Measurements from ENCODE around the gene FYN. TPM values are rescaled to one million over a fixed set of nuclear protein-coding genes. Genes with fewer than 3 reads are reported as not detected.

Gene FYN
- polyA plus RNA-seq, 2 of the 4 experiments (the other 2 are of a cell fraction): 3.5 to 3.7 TPM

- no peak overlapping the region for H3K4me3 ChIP-seq
- no peak for FAIRE-seq
These were observed 47.9 kb upstream of the FYN start for GRCh38 chr6:111921103-111921502.

More at GRCh38 chr6:111921103-111921502, 47.9 kb upstream of the FYN start:
- no peak for TF ChIP-seq RFX5 (IDR thresholded peaks at IDR 0.05)
- TF ChIP-seq KDM5A (IDR thresholded peaks at IDR 0.05): no peak
- no peak for TF ChIP-seq REST (IDR thresholded peaks at IDR 0.05)
- TF ChIP-seq ZNF302 (CRISPR knock-in tag; IDR thresholded peaks at IDR 0.05): no peak
- no peak for TF ChIP-seq NR3C1 (IDR thresholded peaks at IDR 0.05)
- no peak for TF ChIP-seq JUN (IDR thresholded peaks at IDR 0.05)
- TF ChIP-seq SREBF2 (IDR thresholded peaks at IDR 0.05): no peak
- TF ChIP-seq POLR2AphosphoS2 (conservative IDR thresholded peaks at IDR 0.05; ENCODE audit: low read length): no peak
- no peak for TF ChIP-seq HES2 (IDR thresholded peaks at IDR 0.05)
- no peak for TF ChIP-seq CTCF (IDR thresholded peaks at IDR 0.05)
- no peak for TF ChIP-seq MYC (IDR thresholded peaks at IDR 0.05; ENCODE audit: borderline replicate concordance, low read length)
- no peak for TF ChIP-seq ESRRA (IDR thresholded peaks at IDR 0.05; ENCODE audit: borderline replicate concordance, low read length)
- TF ChIP-seq USF2 (IDR thresholded peaks at IDR 0.05): no peak
- TF ChIP-seq HOXB5 (CRISPR knock-in tag; IDR thresholded peaks at IDR 0.05): no peak
- no peak for TF ChIP-seq CHD4 (IDR thresholded peaks at IDR 0.05; ENCODE audit: borderline replicate concordance)
- TF ChIP-seq BCL3 (IDR thresholded peaks at IDR 0.05): no peak
- no peak for TF ChIP-seq RARB (CRISPR knock-in tag; IDR thresholded peaks at IDR 0.05)
- TF ChIP-seq KDM1A (IDR thresholded peaks at IDR 0.05; ENCODE audit: low read depth): no peak
- ChIA-PET CTCF (no interaction called here), POLR2A (no interaction called here)
- Histone ChIP-seq H3K9me3 (no peaks in the 10 kb centered on the region), H3K4me2 (no peak overlapping the region), H3K4me1 (no peaks in the 10 kb centered on the region), H3K27ac (no peak overlapping the region)
- ATAC-seq (no peak), DNase-seq (ENCODE audit: low read depth in 1 of 2, low spot score in 1 of 2) (no peak)
- whole genome bisulfite sequencing (ENCODE audit: missing lambda C conversion rate): 20% methylated on average over 1 of the region's 1 CpG
